SKM-1 (cell line): Measurements from ENCODE around the gene LILRB2.
"Not testable (repeated sequence)": the region's sequence is repeated elsewhere in the genome, so short reads cannot be mapped to it uniquely, and the experiment has no call there.

Experiments
- DNase-seq: peaks from one replicate; lab custom pipeline; 2025; ENCODE audit not compliant: unreplicated experiment; lab: John Stamatoyannopoulos, UW

LILRB2 gene

GRCh38 chr19:54307389-54308020 is 26.6 kb upstream of the LILRB2 start:
- DNase-seq = no peak

- DNase-seq = no peak
These were observed 24.2 kb upstream of the LILRB2 start for GRCh38 chr19:54305141-54305540.

GRCh38 chr19:54302257-54302656 is 21.3 kb upstream of the LILRB2 start:
- peak; percentile 24 for DNase-seq

GRCh38 chr19:54299515-54299914 is 18.6 kb upstream of the LILRB2 start:
- DNase-seq = no peak

GRCh38 chr19:54299126-54299498 is 18.2 kb upstream of the LILRB2 start:
- DNase-seq = no peak

GRCh38 chr19:54298357-54299125 is 17.6 kb upstream of the LILRB2 start:
- DNase-seq = no peak

- no peak for DNase-seq
These were observed 16.9 kb upstream of the LILRB2 start for GRCh38 chr19:54297759-54298305.

- no peak for DNase-seq
These were observed 13.6 kb upstream of the LILRB2 start for GRCh38 chr19:54294539-54294938.

- not testable (repeated sequence) for DNase-seq
These were observed 8.2 kb upstream of the LILRB2 start for GRCh38 chr19:54289160-54289559.

- DNase-seq = no peak
These were observed 6.5 kb upstream of the LILRB2 start for GRCh38 chr19:54287456-54287855.

GRCh38 chr19:54286283-54286682 is 5.4 kb upstream of the LILRB2 start:
- DNase-seq = not testable (repeated sequence)

GRCh38 chr19:54285427-54286056 is 4.6 kb upstream of the LILRB2 start:
- not testable (repeated sequence) for DNase-seq

GRCh38 chr19:54282686-54283470 is 2.0 kb upstream of the LILRB2 start:
- DNase-seq = no peak

- DNase-seq = not testable (repeated sequence)
These were observed 792 bp upstream of the LILRB2 start for GRCh38 chr19:54281729-54282075.

GRCh38 chr19:54280441-54280840 is 469 bp downstream of the LILRB2 start:
- not testable (repeated sequence) for DNase-seq

GRCh38 chr19:54280025-54280424 is 885 bp downstream of the LILRB2 start:
- not testable (repeated sequence) for DNase-seq

- DNase-seq = no peak
These were observed 1.4 kb downstream of the LILRB2 start for GRCh38 chr19:54279406-54279962.

GRCh38 chr19:54278571-54279195 is 2.2 kb downstream of the LILRB2 start:
- DNase-seq = not testable (repeated sequence)

- not testable (repeated sequence) for DNase-seq
These were observed 2.9 kb downstream of the LILRB2 start for GRCh38 chr19:54278056-54278455.

- DNase-seq = not testable (repeated sequence)
These were observed 3.7 kb downstream of the LILRB2 start for GRCh38 chr19:54277111-54277615.
